Fibroblast of pulmonary artery (primary cell): ENCODE data around the gene HACL1.

Experiments used
- DNase-seq: peaks from one replicate; pipeline ENCODE4 v3.0.0-alpha.2; 2010; ENCODE audit warnings: low read depth
- H3K4me3 ChIP-seq: replicated peaks from 2 replicates; pipeline ENCODE4 v1.5.1; 2011; ENCODE audit warnings: low read depth, mild to moderate bottlenecking, control low read depth, low read length, moderate library complexity
- TF ChIP-seq, protein P1 (sequence below): IDR thresholded peaks from 2 replicates; pipeline ENCODE4 v1.5.1; 2011; ENCODE audit warnings: mild to moderate bottlenecking, control low read depth, low read length, inconsistent platforms; ENCODE audit errors: missing control alignments

Gene HACL1

DNA sequence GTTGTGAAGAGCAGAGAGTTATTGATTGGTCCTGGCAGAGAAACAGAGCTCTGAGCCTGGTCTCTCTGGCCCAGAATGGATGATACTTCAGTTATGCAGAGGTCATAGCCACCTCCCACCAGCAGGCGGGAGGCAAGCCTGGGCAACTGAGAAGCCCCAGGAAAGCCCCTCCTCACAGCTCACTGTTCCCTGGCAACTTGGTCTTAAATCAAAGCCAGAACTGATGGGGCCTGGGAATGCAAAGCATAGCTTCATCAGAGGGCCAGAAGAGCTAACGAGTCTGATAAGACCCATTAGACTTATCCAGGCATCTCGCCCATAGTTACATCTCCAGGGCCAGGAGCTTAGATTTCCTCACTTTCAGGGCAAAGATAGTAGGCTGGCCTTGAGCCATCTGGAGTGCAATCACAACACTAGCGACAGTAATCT lies 74.3 kb downstream of the HACL1 start:
- TF ChIP-seq, protein P1, sequence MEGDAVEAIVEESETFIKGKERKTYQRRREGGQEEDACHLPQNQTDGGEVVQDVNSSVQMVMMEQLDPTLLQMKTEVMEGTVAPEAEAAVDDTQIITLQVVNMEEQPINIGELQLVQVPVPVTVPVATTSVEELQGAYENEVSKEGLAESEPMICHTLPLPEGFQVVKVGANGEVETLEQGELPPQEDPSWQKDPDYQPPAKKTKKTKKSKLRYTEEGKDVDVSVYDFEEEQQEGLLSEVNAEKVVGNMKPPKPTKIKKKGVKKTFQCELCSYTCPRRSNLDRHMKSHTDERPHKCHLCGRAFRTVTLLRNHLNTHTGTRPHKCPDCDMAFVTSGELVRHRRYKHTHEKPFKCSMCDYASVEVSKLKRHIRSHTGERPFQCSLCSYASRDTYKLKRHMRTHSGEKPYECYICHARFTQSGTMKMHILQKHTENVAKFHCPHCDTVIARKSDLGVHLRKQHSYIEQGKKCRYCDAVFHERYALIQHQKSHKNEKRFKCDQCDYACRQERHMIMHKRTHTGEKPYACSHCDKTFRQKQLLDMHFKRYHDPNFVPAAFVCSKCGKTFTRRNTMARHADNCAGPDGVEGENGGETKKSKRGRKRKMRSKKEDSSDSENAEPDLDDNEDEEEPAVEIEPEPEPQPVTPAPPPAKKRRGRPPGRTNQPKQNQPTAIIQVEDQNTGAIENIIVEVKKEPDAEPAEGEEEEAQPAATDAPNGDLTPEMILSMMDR = peak; percentile 27
- peak; percentile 21 for DNase-seq
- no peak overlapping the region for H3K4me3 ChIP-seq

DNA sequence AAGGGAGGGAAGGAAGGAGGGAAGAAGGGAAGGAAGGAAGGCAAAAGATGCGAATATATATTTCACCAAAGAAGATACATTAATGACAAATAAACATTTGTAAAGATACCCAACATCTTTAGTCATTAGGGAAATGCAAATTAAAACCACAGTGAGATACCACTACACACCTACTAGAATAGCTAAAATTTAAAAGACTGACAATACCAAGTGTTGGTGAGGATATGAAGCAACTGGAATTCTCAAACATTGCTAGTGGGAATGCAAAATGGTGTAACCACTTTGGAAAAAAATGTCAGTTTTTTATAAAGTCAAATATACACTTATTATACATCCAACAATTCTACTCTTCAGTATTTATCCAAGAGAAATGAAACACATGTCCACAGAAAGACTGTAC lies 75.6 kb downstream of the HACL1 start:
- TF ChIP-seq, protein P1 = no peak
- no peak for DNase-seq
- H3K4me3 ChIP-seq = no peak overlapping the region

DNA sequence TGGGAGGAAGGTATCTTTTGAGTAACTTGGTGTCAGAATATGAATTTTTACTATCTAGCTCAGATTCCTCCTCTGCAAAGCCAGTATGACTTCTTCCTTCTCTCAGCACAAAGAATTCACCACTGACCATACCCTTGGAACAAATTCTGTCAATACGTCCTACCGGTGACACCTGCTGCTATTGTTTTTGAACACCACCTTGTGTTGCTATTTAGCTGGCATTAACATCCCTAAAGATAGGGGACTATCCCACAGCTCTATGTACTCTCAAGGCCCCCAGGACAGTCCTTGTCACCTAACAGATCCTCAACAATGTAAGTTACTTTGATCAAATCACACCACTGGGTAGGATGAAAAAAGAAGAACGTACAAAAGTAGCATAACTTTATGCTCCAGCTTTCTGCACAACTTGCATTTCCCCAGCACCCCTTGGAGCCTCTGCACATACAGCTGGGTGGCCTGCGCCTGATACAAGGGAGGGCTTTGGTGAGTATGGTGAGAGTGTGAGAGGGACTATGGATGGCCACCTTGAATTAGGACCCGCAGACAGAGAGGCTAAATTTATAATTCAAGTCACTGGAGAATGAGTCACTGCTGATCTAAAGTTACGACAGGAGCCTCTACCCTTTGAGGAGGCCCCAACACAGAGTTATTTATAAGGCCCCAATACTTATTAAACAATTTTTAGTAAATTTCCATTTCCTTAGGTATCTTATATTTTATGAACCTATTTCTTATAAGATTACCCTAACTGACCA lies 77.5 kb downstream of the HACL1 start:
- TF ChIP-seq, protein P1 = no peak
- DNase-seq = no peak
- no peak overlapping the region for H3K4me3 ChIP-seq

DNA sequence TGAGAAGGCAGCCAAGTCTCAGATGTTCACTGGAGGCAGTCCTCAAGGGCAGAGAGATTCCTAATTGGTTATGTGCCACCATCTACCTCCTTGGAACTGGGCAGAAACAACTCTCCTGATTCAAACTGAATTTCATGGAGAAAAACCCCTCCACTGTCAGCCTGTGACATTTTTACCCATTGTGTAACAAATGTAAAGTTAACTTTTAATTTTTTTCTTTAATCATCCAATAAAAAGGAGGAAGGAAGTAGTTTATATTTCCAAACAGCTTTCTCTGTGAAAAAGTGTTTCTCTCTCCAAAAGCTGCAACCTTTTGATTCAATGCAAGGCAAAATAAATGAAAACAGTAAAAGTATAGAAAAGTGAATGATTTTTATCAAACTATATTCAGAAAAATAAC lies 79.4 kb downstream of the HACL1 start:
- no peak for DNase-seq
- TF ChIP-seq, protein P1 = no peak
- no peak overlapping the region for H3K4me3 ChIP-seq

DNA sequence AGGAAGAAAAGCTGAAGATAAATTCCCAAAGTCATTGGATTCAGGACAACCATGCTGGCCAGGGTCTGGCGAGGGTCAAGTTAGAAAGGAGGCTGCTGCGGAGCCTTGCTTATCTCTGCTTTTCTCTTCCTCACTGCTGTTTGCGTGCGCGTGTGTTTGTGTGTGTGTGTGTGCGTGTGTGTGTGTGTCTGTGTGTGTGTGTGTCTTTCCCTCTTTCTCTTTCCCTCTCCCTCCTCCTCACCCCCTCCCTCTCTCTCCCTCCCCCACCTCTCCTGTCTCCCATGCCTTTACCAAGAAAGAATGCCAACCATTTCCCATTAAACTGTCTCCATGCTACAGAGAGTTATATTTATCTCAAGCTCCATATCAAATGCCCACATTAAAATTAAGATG lies 79.8 kb downstream of the HACL1 start, which contains the start of gene COLQ:
COLQ (minus strand) TSS at position 134 of the 393 bp plus-strand sequence; CDS start at position 53, 81 bp downstream.
- TF ChIP-seq, protein P1 = no peak
- peak; percentile 17 for DNase-seq
- no peak within 1 kb of the TSS for H3K4me3 ChIP-seq

DNA sequence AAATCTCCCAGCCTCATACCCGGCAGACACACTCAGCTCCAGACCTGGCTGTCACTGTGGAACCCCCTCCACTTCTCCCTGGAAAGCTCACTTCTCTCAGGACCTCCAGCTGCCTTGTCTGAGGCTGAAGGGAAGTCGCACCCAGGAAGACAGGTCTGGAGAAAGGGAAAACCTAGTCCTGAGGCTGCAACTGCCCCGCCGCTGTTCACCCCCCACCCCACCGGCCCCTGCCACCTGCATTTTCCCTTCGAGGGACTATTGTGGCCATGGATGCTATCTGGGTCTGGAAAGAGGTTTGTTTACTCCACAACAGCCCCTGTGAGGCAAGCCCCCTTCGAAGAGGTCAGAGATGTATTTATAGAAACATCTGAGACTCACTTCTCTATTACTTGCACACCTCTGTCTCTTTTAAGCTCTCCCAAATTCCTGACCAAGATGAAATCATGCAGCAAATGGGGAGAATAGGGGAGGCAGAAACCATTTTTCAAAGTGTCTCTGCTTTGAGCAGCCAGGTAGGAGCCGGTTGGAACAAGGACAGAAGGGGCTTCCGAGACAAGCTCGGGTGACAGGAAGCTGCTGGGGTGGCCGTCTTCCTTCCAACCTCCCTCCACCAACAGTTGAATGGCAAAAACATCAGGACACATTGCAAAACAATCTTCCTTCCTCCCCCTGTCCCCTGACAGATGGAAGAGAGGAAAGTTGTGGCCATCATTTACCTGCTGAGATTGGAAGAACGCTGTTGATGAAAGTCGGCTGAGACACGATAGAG lies 80.4 kb downstream of the HACL1 start:
- DNase-seq = no peak
- no peak overlapping the region for H3K4me3 ChIP-seq

More for the DNA sequence above, 80.4 kb downstream of the HACL1 start:
- TF ChIP-seq, protein P1 = no peak
